UCSD-AML1 (cell line): ENCODE results near the gene CLCNKA.
A peak's percentile ranks its signal among the peaks of the same experiment; 100 is the strongest.

Experiments used
- DNase-seq: peaks from one replicate; lab custom pipeline; 2025; ENCODE audit not compliant: unreplicated experiment; lab: John Stamatoyannopoulos, UW

CLCNKA gene

GRCh38 chr1:16076031-16076864 is 54.4 kb downstream of the CLCNKA start:
- no peak for DNase-seq

- no peak for DNase-seq
These were observed 55.0 kb downstream of the CLCNKA start for GRCh38 chr1:16076865-16077238.

- DNase-seq, result no peak
These were observed 55.8 kb downstream of the CLCNKA start for GRCh38 chr1:16077406-16078245.

- peak; percentile 71 for DNase-seq
These were observed 57.3 kb downstream of the CLCNKA start for GRCh38 chr1:16078925-16079656.

GRCh38 chr1:16080422-16081150 is 58.8 kb downstream of the CLCNKA start:
- no peak for DNase-seq

GRCh38 chr1:16081636-16082035 is 59.8 kb downstream of the CLCNKA start:
- no peak for DNase-seq

- DNase-seq, result peak; percentile 65
These were observed 60.6 kb downstream of the CLCNKA start for GRCh38 chr1:16082283-16083038.

- no peak for DNase-seq
These were observed 61.6 kb downstream of the CLCNKA start for GRCh38 chr1:16083486-16083885.
